Hepatocyte (in vitro differentiated cells): ENCODE measurements around the gene QRICH1. TPM values are rescaled to one million over a fixed set of nuclear protein-coding genes. Genes with fewer than 3 reads are reported as not detected.

Source experiments
- DNase-seq: peaks from one replicate; pipeline ENCODE4 v3.0.0-alpha.2; 2016; ENCODE audit warnings: low spot score
- H2AFZ ChIP-seq: fragments of 200-600 bp; sonication (generic); 2 replicates; pipeline ENCODE4 v1.6.0; 2016; ENCODE audit warnings: antibody characterized with exemption, mild to moderate bottlenecking
- H3K27ac ChIP-seq: fragments of 200-600 bp; sonication (generic); 2 replicates; pipeline ENCODE4 v1.5.1; 2016; ENCODE audit warnings: mild to moderate bottlenecking
- H3K27me3 ChIP-seq: fragments of 200-600 bp; sonication (generic); 2 replicates; pipeline ENCODE4 v1.6.1; 2016
- H3K36me3 ChIP-seq: fragments of 200-600 bp; sonication (generic); replicated peaks from 2 replicates; pipeline ENCODE4 v1.5.1; 2016; ENCODE audit warnings: low read depth; ENCODE audit not compliant: insufficient read depth
- H3K4me1 ChIP-seq: fragments of 200-600 bp; sonication (generic); 2 replicates; pipeline ENCODE4 v1.5.1; 2016; ENCODE audit warnings: mild to moderate bottlenecking, moderate library complexity; ENCODE audit not compliant: insufficient read depth
- H3K4me2 ChIP-seq: fragments of 200-600 bp; sonication (generic); 2 replicates; pipeline ENCODE4 v1.6.0; 2016
- H3K4me3 ChIP-seq: fragments of 200-600 bp; sonication (generic); 2 replicates; pipeline ENCODE4 v1.5.1; 2016; ENCODE audit warnings: mild to moderate bottlenecking
- H3K79me2 ChIP-seq: fragments of 200-600 bp; sonication (generic); 2 replicates; pipeline ENCODE4 v1.6.0; 2017; ENCODE audit warnings: mild to moderate bottlenecking
- H3K9me2 ChIP-seq: fragments of 200-600 bp; sonication (generic); replicated peaks from 2 replicates; pipeline ENCODE4 v1.6.0; 2017; ENCODE audit warnings: mild to moderate bottlenecking; ENCODE audit not compliant: insufficient read depth
- H3K9me3 ChIP-seq: fragments of 200-600 bp; sonication (generic); 2 replicates; pipeline ENCODE4 v1.5.1; 2016; ENCODE audit warnings: low read depth, mild to moderate bottlenecking
- H4K20me1 ChIP-seq: fragments of 200-600 bp; sonication (generic); 2 replicates; pipeline ENCODE4 v1.6.0; 2016; ENCODE audit warnings: mild to moderate bottlenecking; ENCODE audit not compliant: insufficient read depth, poor library complexity, severe bottlenecking
- CTCF ChIP-seq: fragments of 200-600 bp; sonication (generic); IDR thresholded peaks from 2 replicates; pipeline ENCODE4 v1.5.1; 2016; ENCODE audit warnings: antibody characterized with exemption, mild to moderate bottlenecking; ENCODE audit not compliant: poor library complexity
- EZH2 ChIP-seq: fragments of 200-600 bp; sonication (generic); IDR thresholded peaks from 2 replicates; pipeline ENCODE4 v1.6.1; 2016; ENCODE audit warnings: antibody characterized with exemption, mild to moderate bottlenecking, borderline replicate concordance
- EZH2phosphoT487 ChIP-seq: fragments of 200-600 bp; sonication (generic); IDR thresholded peaks from one replicate; pipeline ENCODE4 v1.6.1; 2018; ENCODE audit warnings: antibody characterized with exemption, mild to moderate bottlenecking, low read depth, moderate library complexity; ENCODE audit not compliant: unreplicated experiment, severe bottlenecking
- WGBS: methylation state at CpG from one replicate; pipeline ENCODE4 v1.1.6; 2016; ENCODE audit warnings: low lambda C conversion rate; ENCODE audit errors: missing lambda C conversion rate; 5-methylcytosine and 5-hydroxymethylcytosine counted together
- polyA plus RNA-seq: library from polyadenylated mRNA; unstranded; fragments of >200 nt; fragmentation: Nextera tagmentation; extraction: Ambion mirVana; gene quantifications from 2 replicates; pipeline ENCODE4 v1.2.1, GENCODE V29; 2016
- total RNA-seq: library from RNA; depleted of rRNA; stranded (reverse); fragments of >200 nt; gene quantifications from 2 replicates; pipeline ENCODE4 v1.2.3, GENCODE V29; 2014

Gene QRICH1
- total and polyA plus RNA-seq, 2 experiments from 2014 or later = 42.6 to 79.9 TPM

DNA sequence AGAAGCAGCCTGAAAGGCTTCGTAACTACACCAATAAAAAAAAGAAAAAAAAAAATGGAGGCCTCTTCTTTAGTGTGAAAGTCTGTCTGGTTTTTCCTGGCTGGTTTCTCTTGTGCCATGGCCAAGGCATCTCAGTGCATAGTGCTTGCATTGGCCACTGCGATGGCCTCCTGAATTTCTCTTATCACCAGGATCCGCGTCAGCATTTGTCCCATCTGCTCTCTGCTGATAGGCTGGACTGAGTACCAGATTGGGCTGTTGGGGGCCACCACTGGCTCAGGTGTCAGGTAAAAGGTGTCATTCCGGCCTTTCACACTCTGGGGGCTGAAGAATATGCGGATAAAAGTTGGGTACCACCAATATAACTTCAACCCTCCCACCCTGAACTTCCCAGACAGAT, 63.5 kb downstream of the QRICH1 start:
- Histone ChIP-seq H4K20me1 (no peaks in the 10 kb centered on the region), H3K4me2 (no peak overlapping the region), H3K27me3 (no peaks in the 10 kb centered on the region), H3K9me3 (no peaks in the 10 kb centered on the region), H3K4me3 (no peak overlapping the region), H3K36me3 (no peaks in the 10 kb centered on the region), H3K4me1 (peaks cover 13% of the 10 kb centered on the region), H2AFZ (no peak overlapping the region), H3K79me2 (peaks cover 30% of the 10 kb centered on the region), H3K27ac (no peak overlapping the region), H3K9me2 (no peaks in the 10 kb centered on the region)
- TF ChIP-seq CTCF = no peak
- TF ChIP-seq EZH2phosphoT487 = no peak
- no peak for TF ChIP-seq EZH2
- no peak for DNase-seq
- WGBS = 92% methylated on average over 6 of the region's 6 CpGs

- 11% methylated on average over 7 of the region's 7 CpGs for WGBS
- TF ChIP-seq EZH2 (no peak), EZH2phosphoT487 (no peak), CTCF (no peak)
- no peaks in the 10 kb centered on the region for H3K9me3 ChIP-seq
- H2AFZ ChIP-seq = peak overlapping the region; percentile 38
- H3K4me1 ChIP-seq = peaks cover 13% of the 10 kb centered on the region
- H3K27me3 ChIP-seq = no peaks in the 10 kb centered on the region
- H3K4me3 ChIP-seq = no peak overlapping the region
- peak overlapping the region; percentile 80 for H3K27ac ChIP-seq
- no peaks in the 10 kb centered on the region for H3K36me3 ChIP-seq
- H3K9me2 ChIP-seq = no peaks in the 10 kb centered on the region
- no peak for DNase-seq
- H3K4me2 ChIP-seq = peak overlapping the region; percentile 95
- no peaks in the 10 kb centered on the region for H4K20me1 ChIP-seq
- peaks cover 32% of the 10 kb centered on the region for H3K79me2 ChIP-seq
These were observed 64.3 kb downstream of the QRICH1 start for GRCh38 chr3:49029563-49029884.

GRCh38 chr3:49028673-49029562, 65.0 kb downstream of the QRICH1 start, which contains the start of gene IMPDH2:
IMPDH2 (minus strand) TSS chr3:49029398; CDS start chr3:49029350, 48 bp downstream.
- Histone ChIP-seq H3K9me2 (no peaks in the 10 kb centered on the region), H3K9me3 (no peaks in the 10 kb centered on the region), H3K4me1 (peaks cover 13% of the 10 kb centered on the region), H3K27me3 (no peaks in the 10 kb centered on the region), H4K20me1 (no peaks in the 10 kb centered on the region), H3K27ac (peak within 1 kb of the TSS; percentile 87), H3K79me2 (peaks cover 38% of the 10 kb centered on the region), H3K36me3 (no peaks in the 10 kb centered on the region), H3K4me2 (peak within 1 kb of the TSS; percentile 95), H3K4me3 (peak within 1 kb of the TSS; percentile 50), H2AFZ (peak within 1 kb of the TSS; percentile 38)
- WGBS = 7% methylated on average over 52 of the region's 55 CpGs
- peak; percentile 98 for DNase-seq
- no peak for TF ChIP-seq EZH2phosphoT487
- peak; percentile 8 for TF ChIP-seq CTCF
- TF ChIP-seq EZH2 = no peak
